ENCODE measurements around the gene PYHIN1. TPM values are rescaled to one million over a fixed set of nuclear protein-coding genes. Genes with fewer than 3 reads are reported as not detected.
"Not testable (repeated sequence)": the region's sequence is repeated elsewhere in the genome, so short reads cannot be mapped to it uniquely, and the experiment has no call there.

PYHIN1 gene
- total RNA-seq, 1 donor from 2014 or later, result not detected

DNA sequence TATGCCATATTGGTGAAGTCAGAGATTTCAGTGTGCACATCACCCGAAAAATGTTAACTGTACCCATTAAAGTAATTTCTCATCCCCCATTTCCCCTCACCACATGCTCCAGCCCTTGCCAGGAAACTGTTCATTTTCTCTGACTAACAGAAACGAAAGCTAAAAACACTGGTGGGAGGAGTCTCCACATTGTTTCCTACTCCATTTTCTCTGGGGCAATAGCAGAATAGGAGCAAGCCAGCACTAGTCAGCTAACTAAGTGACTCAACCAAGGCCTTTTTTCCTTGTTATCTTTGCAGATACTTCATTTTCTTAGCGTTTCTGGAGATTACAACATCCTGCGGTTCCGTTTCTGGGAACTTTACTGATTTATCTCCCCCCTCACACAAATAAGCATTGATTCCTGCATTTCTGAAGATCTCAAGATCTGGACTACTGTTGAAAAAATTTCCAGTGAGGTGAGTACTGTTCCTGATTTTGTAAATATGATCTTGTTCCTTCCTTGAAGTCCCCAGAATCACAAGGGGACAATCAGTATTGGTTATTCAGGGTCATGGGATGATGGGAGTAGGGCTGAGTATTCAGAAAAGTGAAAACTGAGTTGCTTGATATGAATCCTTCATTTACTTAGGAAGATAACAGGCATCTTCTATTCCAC is 78.5 kb downstream of the PYHIN1 start, which contains the start of gene IFI16:
TSS of gene IFI16 (plus strand) at position 204 of the 658 bp plus-strand sequence. CDS start 4,774 bp downstream, outside the sequence.
- DNase-seq (ENCODE audit: low read depth), result peak; percentile 98
- peak within 1 kb of the TSS; percentile 64 for H3K4me3 ChIP-seq (ENCODE audit: low read depth, low read length)
- peak; percentile 87 for FAIRE-seq
- H3K36me3 ChIP-seq (ENCODE audit: control insufficient read depth, insufficient read depth, low read length), result peaks cover 3% of the 10 kb centered on the region
- no peaks in the 10 kb centered on the region for H3K27me3 ChIP-seq (ENCODE audit: control insufficient read depth, insufficient read depth, low read length)
- TF ChIP-seq, protein P1, sequence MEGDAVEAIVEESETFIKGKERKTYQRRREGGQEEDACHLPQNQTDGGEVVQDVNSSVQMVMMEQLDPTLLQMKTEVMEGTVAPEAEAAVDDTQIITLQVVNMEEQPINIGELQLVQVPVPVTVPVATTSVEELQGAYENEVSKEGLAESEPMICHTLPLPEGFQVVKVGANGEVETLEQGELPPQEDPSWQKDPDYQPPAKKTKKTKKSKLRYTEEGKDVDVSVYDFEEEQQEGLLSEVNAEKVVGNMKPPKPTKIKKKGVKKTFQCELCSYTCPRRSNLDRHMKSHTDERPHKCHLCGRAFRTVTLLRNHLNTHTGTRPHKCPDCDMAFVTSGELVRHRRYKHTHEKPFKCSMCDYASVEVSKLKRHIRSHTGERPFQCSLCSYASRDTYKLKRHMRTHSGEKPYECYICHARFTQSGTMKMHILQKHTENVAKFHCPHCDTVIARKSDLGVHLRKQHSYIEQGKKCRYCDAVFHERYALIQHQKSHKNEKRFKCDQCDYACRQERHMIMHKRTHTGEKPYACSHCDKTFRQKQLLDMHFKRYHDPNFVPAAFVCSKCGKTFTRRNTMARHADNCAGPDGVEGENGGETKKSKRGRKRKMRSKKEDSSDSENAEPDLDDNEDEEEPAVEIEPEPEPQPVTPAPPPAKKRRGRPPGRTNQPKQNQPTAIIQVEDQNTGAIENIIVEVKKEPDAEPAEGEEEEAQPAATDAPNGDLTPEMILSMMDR (IDR thresholded peaks at IDR 0.05; ENCODE audit: insufficient read depth, low read length, severe bottlenecking), result no peak

GRCh38 chr1:159010391-159010790 is 79.0 kb downstream of the PYHIN1 start:
- TF ChIP-seq, protein P1 (IDR thresholded peaks at IDR 0.05; ENCODE audit: insufficient read depth, low read length, severe bottlenecking), result no peak
- no peaks in the 10 kb centered on the region for H3K27me3 ChIP-seq (ENCODE audit: control insufficient read depth, insufficient read depth, low read length)
- H3K4me3 ChIP-seq (ENCODE audit: low read depth, low read length), result peak overlapping the region; percentile 64
- peaks cover 3% of the 10 kb centered on the region for H3K36me3 ChIP-seq (ENCODE audit: control insufficient read depth, insufficient read depth, low read length)
- DNase-seq (ENCODE audit: low read depth), result no peak
- FAIRE-seq, result no peak

DNA sequence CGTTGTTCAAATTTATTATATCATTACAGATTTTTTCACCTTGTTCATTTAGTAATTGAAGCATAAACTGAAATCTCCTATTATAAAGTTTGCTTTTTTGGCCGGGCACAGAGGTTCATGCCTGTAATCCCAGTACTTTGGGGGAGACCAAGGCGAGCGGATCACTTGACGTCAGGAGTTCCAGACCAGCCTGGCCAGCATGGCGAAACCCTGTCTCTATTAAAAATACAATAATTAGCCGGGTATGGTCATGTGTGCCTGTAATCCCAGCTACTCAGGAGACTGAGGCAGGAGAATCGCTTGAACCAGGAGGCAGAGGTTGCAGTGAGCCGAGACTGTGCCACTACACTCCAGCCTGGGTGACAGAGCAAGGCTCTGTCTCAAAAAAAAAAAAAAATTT is 79.6 kb downstream of the PYHIN1 start:
- FAIRE-seq; DNase-seq (ENCODE audit: low read depth); H3K36me3 ChIP-seq (ENCODE audit: control insufficient read depth, insufficient read depth, low read length): not testable (repeated sequence)

DNA sequence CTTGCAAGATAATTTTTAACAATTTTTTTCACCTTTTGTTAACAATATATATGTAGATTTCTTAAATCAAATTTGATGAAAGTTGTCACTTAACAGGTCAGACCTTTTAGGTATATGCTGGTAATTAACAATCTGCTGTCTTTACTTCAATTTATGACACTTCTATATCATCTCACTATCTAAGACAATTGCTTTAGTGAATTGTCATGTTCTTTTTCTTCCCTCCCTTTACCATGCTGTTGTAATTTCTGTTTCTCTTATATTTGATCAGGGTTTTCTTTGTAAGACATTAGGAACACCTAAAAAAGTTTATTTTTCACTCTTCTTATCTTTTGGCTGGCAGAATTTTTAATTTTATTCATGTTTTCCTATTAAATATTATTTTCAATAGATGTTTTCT is 80.4 kb downstream of the PYHIN1 start:
- H3K36me3 ChIP-seq (ENCODE audit: control insufficient read depth, insufficient read depth, low read length), result peaks cover 11% of the 10 kb centered on the region
- peak overlapping the region; percentile 64 for H3K4me3 ChIP-seq (ENCODE audit: low read depth, low read length)
- DNase-seq (ENCODE audit: low read depth) (no peak), FAIRE-seq (no peak)
- no peaks in the 10 kb centered on the region for H3K27me3 ChIP-seq (ENCODE audit: control insufficient read depth, insufficient read depth, low read length)
- TF ChIP-seq, protein P1 (IDR thresholded peaks at IDR 0.05; ENCODE audit: insufficient read depth, low read length, severe bottlenecking), result no peak

More for the DNA sequence above, 79.6 kb downstream of the PYHIN1 start:
- H3K4me3 ChIP-seq (ENCODE audit: low read depth, low read length), result peak overlapping the region; percentile 64
- H3K27me3 ChIP-seq (ENCODE audit: control insufficient read depth, insufficient read depth, low read length), result not testable (repeated sequence)

GRCh38 chr1:159012495-159012894 is 81.1 kb downstream of the PYHIN1 start:
- FAIRE-seq, result no peak
- TF ChIP-seq, protein P1 (IDR thresholded peaks at IDR 0.05; ENCODE audit: insufficient read depth, low read length, severe bottlenecking), result no peak

DNA sequence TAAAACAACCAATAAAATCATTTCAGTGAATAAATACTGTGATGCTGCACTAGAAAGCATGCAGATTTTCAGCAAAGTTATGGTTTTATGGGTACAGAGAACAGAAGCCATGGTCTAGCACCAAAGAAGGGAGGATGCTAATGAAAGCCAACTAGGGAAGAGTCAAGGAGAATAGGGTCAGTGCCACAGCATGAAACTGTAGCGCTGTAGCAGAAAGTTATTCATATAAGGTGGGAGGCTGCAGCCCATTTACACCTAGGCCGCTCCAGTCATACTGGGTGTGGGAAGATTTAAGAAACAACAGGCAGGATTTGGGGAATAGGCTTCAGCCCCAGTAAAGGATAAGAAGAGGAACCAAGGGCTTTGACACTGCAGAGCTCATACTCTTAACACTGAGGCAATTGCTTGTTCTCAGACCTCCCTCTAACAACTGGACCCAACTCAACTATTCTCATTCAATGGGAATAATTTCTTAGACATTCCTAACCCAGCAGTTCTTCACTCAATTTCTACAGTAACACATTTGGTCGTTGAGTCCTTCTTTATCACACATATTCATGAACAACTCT is 82.7 kb downstream of the PYHIN1 start:
- no peak overlapping the region for H3K4me3 ChIP-seq (ENCODE audit: low read depth, low read length)
- FAIRE-seq, result no peak
- H3K27me3 ChIP-seq (ENCODE audit: control insufficient read depth, insufficient read depth, low read length), result no peaks in the 10 kb centered on the region
- H3K36me3 ChIP-seq (ENCODE audit: control insufficient read depth, insufficient read depth, low read length), result peaks cover 18% of the 10 kb centered on the region
- no peak for DNase-seq (ENCODE audit: low read depth)
- TF ChIP-seq, protein P1 (IDR thresholded peaks at IDR 0.05; ENCODE audit: insufficient read depth, low read length, severe bottlenecking), result no peak

More at GRCh38 chr1:159012495-159012894, 81.1 kb downstream of the PYHIN1 start:
- H3K36me3 ChIP-seq (ENCODE audit: control insufficient read depth, insufficient read depth, low read length), result peaks cover 16% of the 10 kb centered on the region
- peak; percentile 50 for DNase-seq (ENCODE audit: low read depth)
- H3K4me3 ChIP-seq (ENCODE audit: low read depth, low read length), result peak overlapping the region; percentile 64
- no peaks in the 10 kb centered on the region for H3K27me3 ChIP-seq (ENCODE audit: control insufficient read depth, insufficient read depth, low read length)
